ENCODE measurements around the gene CRYBB3. TPM values are rescaled to one million over a fixed set of nuclear protein-coding genes. Genes with fewer than 3 reads are reported as not detected.
A peak's percentile ranks its signal among the peaks of the same experiment; 100 is the strongest.

The CRYBB3 gene
- total RNA-seq (2012; rRNA removed) (not detected in 2 replicates), polyA plus RNA-seq (2012; rRNA removed) (not detected in 2 replicates), Bru-seq, nascent RNA (percentile 9 among the genes with signal in this experiment), BruChase-seq, experiment 1, labeled RNA remaining after a 6-hour chase (percentile 9 among the genes with signal in this experiment), BruChase-seq, experiment 2, labeled RNA remaining after a 2-hour chase (not detected)
- not detected in 2 replicates for polyA plus RNA-seq (2012; cell fraction: cytosol; rRNA removed)
- not detected in 2 replicates for polyA plus RNA-seq (2012; cell fraction: nucleus; rRNA removed; ENCODE audit: low replicate concordance)
- long read RNA-seq, result 0 reads

- POLR2A ChIA-PET (ENCODE audit: unreplicated experiment), result no interaction called here
- no peak within 1 kb of the TSS for H2BK5ac ChIP-seq (ENCODE audit: low read depth, low read length, poor library complexity, severe bottlenecking)
- BruUV-seq (replicated peaks), result no TSS peak
- DNase-seq (no peak), ATAC-seq (ENCODE audit: low read depth) (no peak)
- H3K9ac ChIP-seq (ENCODE audit: low read depth, low read length), result no peak within 1 kb of the TSS
- H3K27ac ChIP-seq (ENCODE audit: insufficient read depth, low read length), result no peak within 1 kb of the TSS
- H3K27me3 ChIP-seq (ENCODE audit: control insufficient read depth, insufficient read depth, low read length), result no peaks in the 10 kb centered on the region
- H2BK15ac ChIP-seq (ENCODE audit: low read depth, low read length), result no peak within 1 kb of the TSS
- H3K9me3 ChIP-seq (ENCODE audit: control insufficient read depth, insufficient read depth, low read length), result no peaks in the 10 kb centered on the region
- H3K36me3 ChIP-seq (ENCODE audit: control insufficient read depth, insufficient read depth, low read length), result no peaks in the 10 kb centered on the region
- in situ Hi-C loops (cut with MboI; ENCODE audit: low sequenced_read_pairs), result no loop called here
- no peak within 1 kb of the TSS for H3K4me3 ChIP-seq (ENCODE audit: insufficient read depth, low read depth, low read length)
- H4K91ac ChIP-seq (ENCODE audit: insufficient read depth, low read depth, low read length), result no peak within 1 kb of the TSS
- H2AK9ac ChIP-seq (replicated peaks; ENCODE audit: low read depth, low read length, poor library complexity), result no peak within 1 kb of the TSS
- 69% methylated on average over 6 of the region's 17 CpGs; no CpG with 5 or more reads in 1 of the 2 experiments for WGBS, 2 experiments (ENCODE audit: extremely low coverage in 2 of 2, insufficient read length in 1 of 2)
- H3K56ac ChIP-seq (ENCODE audit: extremely low read depth, insufficient read depth, low read length), result no peak within 1 kb of the TSS
- H3K14ac ChIP-seq (replicated peaks; ENCODE audit: low read depth, low read length), result no peak within 1 kb of the TSS
- H3K4me1 ChIP-seq (ENCODE audit: control insufficient read depth, insufficient read depth, low read length), result no peaks in the 10 kb centered on the region
- no peak within 1 kb of the TSS for H3K4me2 ChIP-seq (ENCODE audit: low read depth, low read length)
- no peaks in the 10 kb centered on the region for H4K20me1 ChIP-seq (ENCODE audit: insufficient read depth, low read length)
- H4K5ac ChIP-seq (ENCODE audit: low read depth, low read length), result no peak within 1 kb of the TSS
- intact Hi-C loops (cut with micrococcal nuclease), result loop anchor here (5.0 kb wide), 2 partner anchors 247 to 1132 kb away; no protein-coding TSS in a partner anchor
- dilution Hi-C loops (cut with HindIII; ENCODE audit: low sequenced_read_pairs, unreplicated experiment), result no loop called here
- H3K9me1 ChIP-seq (ENCODE audit: insufficient read depth, low read length), result no peaks in the 10 kb centered on the region
- H3K4ac ChIP-seq (ENCODE audit: low read depth, low read length), result no peak within 1 kb of the TSS
- no peak within 1 kb of the TSS for H2BK120ac ChIP-seq (ENCODE audit: low read depth, low read length)
- H3K79me1 ChIP-seq (ENCODE audit: low read depth in 1 of 2, low read length in 2 of 2), result no peaks in the 10 kb centered on the region
- TF ChIP-seq, protein P1, sequence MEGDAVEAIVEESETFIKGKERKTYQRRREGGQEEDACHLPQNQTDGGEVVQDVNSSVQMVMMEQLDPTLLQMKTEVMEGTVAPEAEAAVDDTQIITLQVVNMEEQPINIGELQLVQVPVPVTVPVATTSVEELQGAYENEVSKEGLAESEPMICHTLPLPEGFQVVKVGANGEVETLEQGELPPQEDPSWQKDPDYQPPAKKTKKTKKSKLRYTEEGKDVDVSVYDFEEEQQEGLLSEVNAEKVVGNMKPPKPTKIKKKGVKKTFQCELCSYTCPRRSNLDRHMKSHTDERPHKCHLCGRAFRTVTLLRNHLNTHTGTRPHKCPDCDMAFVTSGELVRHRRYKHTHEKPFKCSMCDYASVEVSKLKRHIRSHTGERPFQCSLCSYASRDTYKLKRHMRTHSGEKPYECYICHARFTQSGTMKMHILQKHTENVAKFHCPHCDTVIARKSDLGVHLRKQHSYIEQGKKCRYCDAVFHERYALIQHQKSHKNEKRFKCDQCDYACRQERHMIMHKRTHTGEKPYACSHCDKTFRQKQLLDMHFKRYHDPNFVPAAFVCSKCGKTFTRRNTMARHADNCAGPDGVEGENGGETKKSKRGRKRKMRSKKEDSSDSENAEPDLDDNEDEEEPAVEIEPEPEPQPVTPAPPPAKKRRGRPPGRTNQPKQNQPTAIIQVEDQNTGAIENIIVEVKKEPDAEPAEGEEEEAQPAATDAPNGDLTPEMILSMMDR (conservative IDR thresholded peaks at IDR 0.05; ENCODE audit: low read depth, low read length), result no peak
- no peak for TF ChIP-seq ELK1 (IDR thresholded peaks at IDR 0.05; ENCODE audit: borderline replicate concordance, low read depth, low read length)
- no peak for TF ChIP-seq MXI1 (IDR thresholded peaks at IDR 0.05; ENCODE audit: borderline replicate concordance, low read depth, low read length)
- TF ChIP-seq CHD1 (IDR thresholded peaks at IDR 0.05; ENCODE audit: low read depth, low read length), result no peak
- TF ChIP-seq RFX5 (IDR thresholded peaks at IDR 0.05; ENCODE audit: low read depth, low read length), result no peak
- TF ChIP-seq RAD21 (IDR thresholded peaks at IDR 0.05; ENCODE audit: low read length), result no peak
- TF ChIP-seq RCOR1 (IDR thresholded peaks at IDR 0.05; ENCODE audit: insufficient replicate concordance, low read length), result no peak
- TF ChIP-seq CEBPB (IDR thresholded peaks at IDR 0.05; ENCODE audit: low read depth, low read length), result no peak
- TF ChIP-seq MAZ (IDR thresholded peaks at IDR 0.05; ENCODE audit: borderline replicate concordance, low read depth, low read length), result no peak
- no peak for TF ChIP-seq MAFK (IDR thresholded peaks at IDR 0.05; ENCODE audit: low read depth, low read length)
- no peak for TF ChIP-seq SMC3 (IDR thresholded peaks at IDR 0.05; ENCODE audit: low read depth, low read length)
- TF ChIP-seq USF2 (IDR thresholded peaks at IDR 0.05; ENCODE audit: low read depth, low read length), result no peak
- H3K18ac ChIP-seq (ENCODE audit: low read depth, low read length), result no peak within 1 kb of the TSS
- peak within 1 kb of the TSS; percentile 32 for H2AFZ ChIP-seq (replicated peaks; ENCODE audit: low read length, poor library complexity)
- H4K8ac ChIP-seq (ENCODE audit: low read depth in 2 of 2, low read length in 2 of 2), result no peak within 1 kb of the TSS
- H2BK20ac ChIP-seq (ENCODE audit: low read depth, low read length), result no peak within 1 kb of the TSS
- no peak within 1 kb of the TSS for H2AK5ac ChIP-seq (ENCODE audit: low read depth, low read length)
- CTCF ChIA-PET, result interaction anchor here (0.5 kb wide), 1 partner anchor 250 kb away, joined by 4 read pairs; no protein-coding TSS in a partner anchor
- H3K23ac ChIP-seq (ENCODE audit: low read depth, low read length), result no peak within 1 kb of the TSS
Observed at GRCh38 chr22:25199731-25200520, at the start of gene CRYBB3. CRYBB3 (plus strand) TSS chr22:25199858; CDS start chr22:25201397, 1,539 bp downstream.
